GOT3 (cell line): Measurements from ENCODE around the gene OR2L8.

Experiments
- DNase-seq: peaks from one replicate; lab custom pipeline; 2025; ENCODE audit warnings: mixed read lengths; lab: John Stamatoyannopoulos, UW

The OR2L8 gene

DNA sequence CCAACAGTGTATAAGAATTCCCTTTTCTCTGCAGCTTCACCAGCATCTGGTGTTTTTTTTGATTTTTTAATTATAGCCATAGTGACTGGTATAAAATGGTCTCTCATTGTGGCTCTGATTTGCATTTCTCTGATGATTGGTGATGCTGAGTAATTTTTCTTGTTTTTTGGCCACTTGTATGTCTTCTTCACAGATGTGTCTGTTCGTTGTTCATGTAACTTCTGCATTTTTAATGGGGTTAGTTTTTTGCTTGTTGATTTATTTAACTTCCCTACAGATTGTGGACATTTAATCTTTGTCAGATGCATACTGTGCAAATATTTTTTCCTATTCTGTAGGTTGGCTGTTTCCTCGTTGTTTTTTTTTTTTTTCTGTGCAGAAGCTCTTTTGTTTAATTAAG lies 44.3 kb downstream of the OR2L8 start:
- DNase-seq, result no peak

- no peak for DNase-seq
Observed at GRCh38 chr1:247998811-247999210, 50.2 kb downstream of the OR2L8 start.
